Measurements from ENCODE around the gene EIF2D. TPM values are rescaled to one million over a fixed set of nuclear protein-coding genes. Genes with fewer than 3 reads are reported as not detected.

Gene EIF2D
- total and polyA plus RNA-seq, 2 of the 8 experiments (the other 6 are each of a cell fraction or from before 2014, with no cell fraction given) = 36.1 to 37.1 TPM

DNA sequence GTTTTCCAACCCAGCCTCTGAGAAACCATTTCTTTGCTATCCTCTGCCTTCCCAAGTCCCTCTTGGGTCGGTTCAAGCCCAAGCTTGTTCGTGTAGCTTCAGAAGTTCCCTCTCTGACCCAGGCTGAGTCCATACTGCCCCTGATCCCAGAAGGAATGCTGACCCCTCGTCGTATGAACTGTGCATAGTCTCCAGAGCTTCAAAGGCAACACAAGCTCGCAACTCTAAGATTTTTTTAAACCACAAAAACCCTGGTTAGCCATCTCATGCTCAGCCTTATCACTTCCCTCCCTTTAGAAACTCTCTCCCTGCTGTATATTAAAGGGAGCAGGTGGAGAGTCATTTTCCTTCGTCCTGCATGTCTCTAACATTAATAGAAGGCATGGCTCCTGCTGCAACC lies 23.8 kb downstream of the EIF2D start (continued):
- TF ChIP-seq FOSL1 (IDR thresholded peaks at IDR 0.05; ENCODE audit: insufficient read depth, low read depth, low read length) = no peak
- no peak for TF ChIP-seq NRF1 (IDR thresholded peaks at IDR 0.05; ENCODE audit: low read depth, low read length)
- TF ChIP-seq SP1 (IDR thresholded peaks at IDR 0.05; ENCODE audit: low read depth, low read length) = no peak
- TF ChIP-seq POLR2AphosphoS5 (IDR thresholded peaks at IDR 0.05; ENCODE audit: low read depth, low read length) = no peak
- TF ChIP-seq JUND (IDR thresholded peaks at IDR 0.05; ENCODE audit: low read length) = no peak

All from H1 (cell line).